HepG2 (cell line): ENCODE results near the gene SERPINB6. TPM values are rescaled to one million over a fixed set of nuclear protein-coding genes. Genes with fewer than 3 reads are reported as not detected.

Experiments
- ATAC-seq: fragments of 200-7000 bp; cut with Tn5 transposase; 3 replicates; pipeline ENCODE4 v1.9.1; 2020; ENCODE audit warnings: mild to moderate bottlenecking, moderate library complexity
- BruUV-seq: library from RNA; stranded (reverse); fragments of 400-500 nt; replicated peaks from 2 replicates; lab custom pipeline; 2021; lab: Mats Ljungman, UMichigan
- CTCF ChIA-PET: fragments of 300-600 bp; formaldehyde crosslinking; extraction: SDS; loops from one replicate; lab custom pipeline; 2021; ENCODE audit warnings: low total read pairs, inconsistent platforms, low intra/inter-chr PET ratio; lab: Yijun Ruan, JAX
- POLR2A ChIA-PET: fragments of 350-600 bp; sonication (Branson Sonifier 250); formaldehyde crosslinking; loops from one replicate; lab custom pipeline; 2020; ENCODE audit warnings: antibody characterized with exemption, inconsistent platforms; lab: Yijun Ruan, JAX
- DNase-seq: peaks from one replicate; pipeline ENCODE4 v3.0.0-alpha.2; 2015; ENCODE audit warnings: low spot score
- FAIRE-seq: peaks from 3 replicates; lab custom pipeline; 2011; peaks lifted over from hg19 to GRCh38; lab: Jason Lieb, UNC
- H2AFZ ChIP-seq: one replicate; pipeline ENCODE4 v1.6.1; 2011; ENCODE audit warnings: low read length, inconsistent platforms
- H3K27ac ChIP-seq: fragments of 300-600 bp; 3 replicates; pipeline ENCODE4 v1.8.0; 2011; ENCODE audit warnings: mixed run types, mild to moderate bottlenecking, mixed read lengths, low read length, inconsistent platforms; ENCODE audit not compliant: insufficient read depth; ENCODE audit errors: extremely low read length
- H3K27me3 ChIP-seq, 2 experiments: fragments of 200-600 bp in 1 of 2; 2 replicates in 1 of 2; 3 replicates in 1 of 2; pipeline versions ENCODE4 v1.6.0 to v1.8.0; 2011; ENCODE audit warnings: low read length in 2 of 2, mild to moderate bottlenecking in 2 of 2, moderate library complexity in 2 of 2, inconsistent platforms in 1 of 2; ENCODE audit not compliant: insufficient read depth in 2 of 2, control insufficient read depth in 1 of 2
- H3K36me3 ChIP-seq, 2 experiments: fragments of 200-600 bp in 1 of 2; replicated peaks in 1 of 2; 2 replicates in 1 of 2; 3 replicates in 1 of 2; pipeline versions ENCODE4 v1.5.1 to v1.8.0; 2011; ENCODE audit warnings: low read length in 2 of 2, inconsistent platforms in 1 of 2; ENCODE audit not compliant: insufficient read depth in 2 of 2, control insufficient read depth in 1 of 2
- H3K4me1 ChIP-seq: 2 replicates; pipeline ENCODE4 v1.5.1; 2012; ENCODE audit warnings: low read length, inconsistent platforms; ENCODE audit not compliant: insufficient read depth
- H3K4me2 ChIP-seq: 2 replicates; pipeline ENCODE4 v1.6.0; 2011; ENCODE audit warnings: low read depth, low read length, inconsistent platforms
- H3K4me3 ChIP-seq, 3 experiments: fragments of 200-600 bp in 1 of 3; sonication (generic), shearing (Covaris generic) in 1 of 3; replicated peaks in 1 of 3; 2 replicates each; pipeline ENCODE4 v1.5.1; 2011 to 2016; ENCODE audit warnings: low read length in 3 of 3, inconsistent platforms in 2 of 3, low read depth in 2 of 3, mild to moderate bottlenecking in 2 of 3, control low read depth in 1 of 3, mixed read lengths in 1 of 3; ENCODE audit not compliant: insufficient read depth in 1 of 3
- H3K79me2 ChIP-seq: one replicate; pipeline ENCODE4 v1.6.1; 2011; ENCODE audit warnings: low read length, inconsistent platforms; ENCODE audit not compliant: insufficient read depth
- H3K9ac ChIP-seq: 2 replicates; pipeline ENCODE4 v1.6.0; 2011; ENCODE audit warnings: mild to moderate bottlenecking, low read depth, low read length, inconsistent platforms; ENCODE audit not compliant: insufficient read depth
- H3K9me3 ChIP-seq: 2 replicates; pipeline ENCODE4 v1.5.1; 2012; ENCODE audit warnings: mild to moderate bottlenecking, low read length
- H4K20me1 ChIP-seq: 2 replicates; pipeline ENCODE4 v1.6.0; 2011; ENCODE audit warnings: inconsistent platforms, mild to moderate bottlenecking, low read length, moderate library complexity; ENCODE audit not compliant: insufficient read depth
- AKAP8 ChIP-seq: sonication (generic); formaldehyde crosslinking; IDR thresholded peaks from 2 replicates; pipeline ENCODE4 v1.5.1; 2020; ENCODE audit warnings: mild to moderate bottlenecking, missing genetic modification reagents
- HHEX ChIP-seq: IDR thresholded peaks from 2 replicates; pipeline ENCODE4 v1.6.1; 2016; ENCODE audit warnings: control low read depth
- IKZF1 ChIP-seq: fragments of 450-650 bp; IDR thresholded peaks from 2 replicates; pipeline ENCODE4 v1.7.1; 2016
- JARID2 ChIP-seq: sonication (generic); formaldehyde crosslinking; IDR thresholded peaks from 2 replicates; pipeline ENCODE4 v1.8.1; 2023; ENCODE audit warnings: missing genetic modification reagents, inconsistent platforms; ENCODE audit not compliant: insufficient replicate concordance
- MBNL3 ChIP-seq: fragments of 250-450 bp; sonication (Bioruptor Pico); conservative IDR thresholded peaks from 2 replicates; pipeline ENCODE4 v1.8.0; 2022; ENCODE audit warnings: mild to moderate bottlenecking, inconsistent platforms
- NFE2 ChIP-seq: sonication (generic); formaldehyde crosslinking; IDR thresholded peaks from 2 replicates; pipeline ENCODE4 v1.4.0; 2020; ENCODE audit warnings: missing genetic modification reagents
- PAF1 ChIP-seq: IDR thresholded peaks from 2 replicates; pipeline ENCODE4 v1.6.1; 2016; ENCODE audit warnings: missing genetic modification reagents, missing compliant biosample characterization
- SP140L ChIP-seq: sonication (generic); formaldehyde crosslinking; IDR thresholded peaks from 2 replicates; pipeline ENCODE4 v1.4.0; 2020; ENCODE audit warnings: missing genetic modification reagents, borderline replicate concordance
- THAP9 ChIP-seq: sonication (generic); formaldehyde crosslinking; IDR thresholded peaks from 2 replicates; pipeline ENCODE4; 2020; ENCODE audit warnings: missing genetic modification reagents, mild to moderate bottlenecking, borderline replicate concordance
- ZNF431 ChIP-seq: sonication (generic); formaldehyde crosslinking; IDR thresholded peaks from 2 replicates; pipeline ENCODE4 v1.9.0; 2022; ENCODE audit warnings: missing genetic modification reagents, low read depth, mild to moderate bottlenecking, borderline replicate concordance
- ZNF550 ChIP-seq: sonication (generic); formaldehyde crosslinking; IDR thresholded peaks from 2 replicates; pipeline ENCODE4 v1.4.0; 2020; ENCODE audit warnings: mild to moderate bottlenecking, missing genetic modification reagents, borderline replicate concordance
- ZNF687 ChIP-seq: sonication (generic); formaldehyde crosslinking; IDR thresholded peaks from 2 replicates; pipeline ENCODE4 v1.5.1; 2020; ENCODE audit warnings: mild to moderate bottlenecking, missing genetic modification reagents, moderate library complexity
- ZNF703 ChIP-seq: sonication (generic); formaldehyde crosslinking; IDR thresholded peaks from 2 replicates; pipeline ENCODE4 v1.5.1; 2020; ENCODE audit warnings: missing genetic modification reagents, mild to moderate bottlenecking, moderate library complexity, borderline replicate concordance
- ZNF710 ChIP-seq: sonication (generic); formaldehyde crosslinking; IDR thresholded peaks from 2 replicates; pipeline ENCODE4 v1.5.0; 2020; ENCODE audit warnings: mild to moderate bottlenecking, missing genetic modification reagents, borderline replicate concordance
- ZNF788 ChIP-seq: sonication (generic); formaldehyde crosslinking; IDR thresholded peaks from 2 replicates; pipeline ENCODE4 v1.5.0; 2020; ENCODE audit warnings: mild to moderate bottlenecking, missing genetic modification reagents, borderline replicate concordance
- WGBS: methylation state at CpG from one replicate; pipeline ENCODE4 v1.1.6; 2017; ENCODE audit warnings: low lambda C conversion rate; 5-methylcytosine and 5-hydroxymethylcytosine counted together
- in situ Hi-C: cut with HindIII; loops from 2 replicates; pipeline ENCODE4 v1.10.0; 2017; ENCODE audit warnings: low pct_unique_long_range_greater_than_20kb; ENCODE audit not compliant: extremely low pct_ligation_motif_present
- intact Hi-C: fragments of 100-400 bp; cut with micrococcal nuclease; formaldehyde crosslinking; loops from one replicate; pipeline ENCODE4 v1.10.0; 2022; ENCODE audit not compliant: unreplicated experiment
- polyA plus RNA-seq, 8 experiments: library from polyadenylated mRNA; depleted of rRNA in 3 of 8; stranded (reverse) in 7 of 8; unstranded in 1 of 8; fragments of >200 nt; fragmentation: Illumina TruSeq in 4 of 8; extraction: Trizol in 4 of 8; gene quantifications; 2 replicates each; pipeline versions ENCODE4 v1.2.1 to v1.2.3, GENCODE V29; 2011 to 2016; ENCODE audit warnings: low read depth in 4 of 8, missing spikeins in 1 of 8, mixed read lengths in 1 of 8; ENCODE audit not compliant: insufficient read depth in 1 of 8
- total RNA-seq, 5 experiments: library from RNA; depleted of rRNA; stranded (reverse); fragments of >200 nt; fragmentation: Illumina TruSeq; extraction: Trizol; gene quantifications; 2 replicates each; pipeline ENCODE4 v1.2.3, GENCODE V29; 2016; ENCODE audit warnings: low read depth in 1 of 5

The SERPINB6 gene
- total and polyA plus RNA-seq, 2 of the 13 experiments (the other 11 are each of a cell fraction or from before 2014, with no cell fraction given): 38.2 to 61.3 TPM

GRCh38 chr6:2976060-2976459 lies 4.7 kb upstream of the SERPINB6 start (continued):
- TF ChIP-seq ZNF687 (CRISPR knock-in tag) (no peak), NFE2 (CRISPR knock-in tag) (no peak)

- Histone ChIP-seq H3K4me1 (peaks cover 58% of the 10 kb centered on the region), H3K27me3 (peaks cover 0 to 8% of the 10 kb centered on the region in 2 experiments; a peak in 1 of 5 replicates), H3K36me3 (no peaks in the 10 kb centered on the region), H3K9ac (no peak overlapping the region), H3K4me2 (no peak overlapping the region), H3K79me2 (no peaks in the 10 kb centered on the region), H3K27ac (no peak overlapping the region), H3K4me3 (no peak overlapping the region), H4K20me1 (no peaks in the 10 kb centered on the region), H2AFZ (no peak overlapping the region), H3K9me3 (no peaks in the 10 kb centered on the region)
- WGBS: 76% methylated on average over 5 of the region's 5 CpGs
- POLR2A ChIA-PET: interaction anchor here (2.6 kb wide), 1 partner anchor 15 kb away, joined by 11 read pairs; no protein-coding TSS in a partner anchor
- DNase-seq (no peak), ATAC-seq (no peak), FAIRE-seq (no peak)
- CTCF ChIA-PET: no interaction called here
- in situ Hi-C loops (no loop called here), intact Hi-C loops (no loop called here)
- BruUV-seq: no TSS peak
- TF ChIP-seq ZNF788 (CRISPR knock-in tag) (no peak), MBNL3 (CRISPR knock-in tag) (no peak), JARID2 (CRISPR knock-in tag) (no peak), ZNF431 (CRISPR knock-in tag) (no peak), IKZF1 (no peak), ZNF550 (CRISPR knock-in tag) (no peak), THAP9 (CRISPR knock-in tag) (no peak), ZNF703 (no peak), ZNF710 (no peak), AKAP8 (no peak), SP140L (CRISPR knock-in tag) (no peak), PAF1 (CRISPR knock-in tag) (no peak), HHEX (CRISPR knock-in tag) (no peak)
Measured at GRCh38 chr6:2973676-2974075, 2.3 kb upstream of the SERPINB6 start.
